ENCODE measurements around the gene SLIRP. TPM values are rescaled to one million over a fixed set of nuclear protein-coding genes. Genes with fewer than 3 reads are reported as not detected.
"Not testable (repeated sequence)": the region's sequence is repeated elsewhere in the genome, so short reads cannot be mapped to it uniquely, and the experiment has no call there.

Gene SLIRP
- total and polyA plus RNA-seq, 5 experiments from 2014 or later, result 44.8 to 244 (median 235) TPM

DNA sequence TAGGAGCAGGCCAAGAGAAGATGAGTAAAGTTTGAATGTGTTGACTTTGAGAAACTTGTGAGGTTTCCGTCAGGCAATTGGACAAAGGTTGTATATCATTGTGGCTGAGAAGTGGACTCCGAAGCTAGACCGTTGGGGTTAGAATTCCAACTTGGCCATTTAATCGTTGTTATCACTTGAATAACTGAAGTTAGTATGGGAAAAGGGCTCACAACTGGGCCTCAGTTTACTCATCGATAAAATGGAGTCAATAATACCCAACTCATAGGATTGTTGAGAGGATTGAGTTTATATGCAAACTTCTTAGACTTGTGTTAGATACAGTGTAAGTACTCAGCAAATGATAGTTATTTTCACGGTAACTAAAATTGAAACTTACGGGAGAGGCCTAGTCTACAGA, 846 bp downstream of the SLIRP start:
- POLR2A ChIA-PET, result interaction anchor here (0.6 to 1.8 kb wide), 8 partner anchors 48 to 388 kb away, joined by 3 to 6 read pairs (median 5); partner anchors contain the start of genes AHSA1, GSTZ1, POMT2 and SNW1
- Mint-ChIP-seq H3K27me3 (no peaks in the 10 kb centered on the region), H3K4me3 (peak overlapping the region; percentile 84 to 97 (median 95)), H3K27ac (peak overlapping the region; percentile 89 to 99 (median 94)), H3K4me1 (peaks cover 21 to 49% (median 42%) of the 10 kb centered on the region in 4 donors), H3K9me3 (no peaks in the 10 kb centered on the region), H3K36me3 (peaks cover 0 to 46% (median 5%) of the 10 kb centered on the region in 3 donors)
- ATAC-seq (no peak), DNase-seq (no peak)

DNA sequence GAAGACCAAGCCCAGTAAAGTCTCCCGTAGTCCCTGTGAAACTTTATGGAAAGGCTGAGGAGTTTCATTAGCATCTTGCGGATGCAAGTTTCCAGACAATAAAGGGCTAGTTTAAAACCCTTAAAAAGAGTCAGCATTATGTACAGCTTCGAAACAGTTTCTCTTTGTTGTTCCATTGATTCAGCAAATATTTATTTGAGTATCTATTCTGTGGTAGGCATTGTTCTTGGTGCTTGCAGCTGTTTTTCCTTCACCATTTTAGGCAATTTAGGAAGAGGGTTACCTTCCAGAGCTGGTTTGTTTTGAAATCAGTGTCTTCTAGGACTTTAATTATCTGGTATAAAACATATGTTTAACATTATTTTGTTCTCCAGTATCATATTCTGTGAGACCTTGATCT, 1.5 kb downstream of the SLIRP start:
- ATAC-seq (no peak), DNase-seq (no peak)
- H3K4me3 Mint-ChIP-seq, result peak overlapping the region; percentile 61 to 97 (median 94)
- no peaks in the 10 kb centered on the region for H3K27me3 Mint-ChIP-seq
- no peaks in the 10 kb centered on the region for H3K9me3 Mint-ChIP-seq
- peaks cover 21 to 49% (median 42%) of the 10 kb centered on the region in 4 donors for H3K4me1 Mint-ChIP-seq
- H3K27ac Mint-ChIP-seq, result peak overlapping the region in 8 of 10 donors; percentile 22 to 94 (median 64)
- H3K36me3 Mint-ChIP-seq, result peaks cover 0 to 46% (median 5%) of the 10 kb centered on the region in 3 donors
- POLR2A ChIA-PET, result interaction anchor here (0.5 kb wide), 1 partner anchor 804 kb away, joined by 6 read pairs; no protein-coding TSS in a partner anchor

DNA sequence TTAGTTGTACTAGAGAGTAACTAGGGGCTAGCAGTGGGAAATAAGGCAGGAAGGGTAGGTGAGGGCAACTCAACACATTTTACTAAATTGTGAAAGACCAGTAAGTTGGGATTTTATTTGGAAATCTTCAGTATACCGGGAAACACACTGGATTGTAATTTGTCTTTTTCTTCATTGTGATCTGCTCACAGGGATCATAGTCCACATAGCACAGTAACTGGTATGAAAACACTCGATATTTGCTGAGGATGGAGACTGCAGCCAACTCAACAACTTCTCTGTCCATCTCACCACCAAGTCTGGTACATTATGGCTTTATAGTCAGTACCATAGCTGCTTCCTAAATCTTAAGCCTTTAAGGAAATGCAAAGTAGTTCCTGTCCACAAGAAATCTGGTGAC, 2.5 kb downstream of the SLIRP start:
- no peak for DNase-seq

DNA sequence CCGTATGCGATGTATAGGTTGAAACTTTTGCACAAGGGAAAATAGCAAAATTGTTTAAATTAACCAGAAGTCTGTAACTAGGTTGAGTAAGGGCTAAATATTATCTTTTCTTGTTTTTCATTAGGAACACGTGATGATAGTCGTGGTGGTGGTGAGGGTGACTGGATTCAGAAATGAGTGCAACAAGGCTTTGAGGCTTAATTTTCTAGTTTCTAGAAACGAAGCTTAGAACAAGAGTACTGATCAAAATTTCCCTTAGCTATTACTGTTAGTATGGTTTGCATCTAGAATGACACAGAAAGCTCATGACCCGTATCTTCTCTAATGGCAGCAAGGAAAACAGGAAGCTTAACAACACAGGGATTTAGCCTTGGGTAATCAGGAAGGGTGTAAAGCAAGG, 7.0 kb downstream of the SLIRP start:
- POLR2A ChIA-PET, result interaction anchor here (0.5 kb wide), 1 partner anchor 12 kb away, joined by 5 read pairs; no protein-coding TSS in a partner anchor
- DNase-seq, result no peak
- ATAC-seq, result no peak
- peak overlapping the region in 6 of 10 donors; percentile 17 to 61 (median 33) for H3K27ac Mint-ChIP-seq
- no peaks in the 10 kb centered on the region for H3K27me3 Mint-ChIP-seq
- H3K4me3 Mint-ChIP-seq, result no peak overlapping the region
- H3K9me3 Mint-ChIP-seq, result no peaks in the 10 kb centered on the region
- H3K4me1 Mint-ChIP-seq, result peaks cover 9 to 16% (median 13%) of the 10 kb centered on the region in 4 donors
- H3K36me3 Mint-ChIP-seq, result peaks cover 0 to 92% (median 12%) of the 10 kb centered on the region in 3 donors

More for the DNA sequence above, 2.5 kb downstream of the SLIRP start:
- peaks cover 24 to 50% (median 45%) of the 10 kb centered on the region in 4 donors for H3K4me1 Mint-ChIP-seq
- H3K4me3 Mint-ChIP-seq, result peak overlapping the region in 4 of 10 donors; percentile 7 to 97 (median 27)
- no peaks in the 10 kb centered on the region for H3K9me3 Mint-ChIP-seq
- POLR2A ChIA-PET, result no interaction called here
- peaks cover 5 to 50% (median 7%) of the 10 kb centered on the region in 3 donors for H3K36me3 Mint-ChIP-seq
- H3K27me3 Mint-ChIP-seq, result no peaks in the 10 kb centered on the region
- ATAC-seq, result no peak
- peak overlapping the region in 6 of 10 donors; percentile 1 to 91 (median 28) for H3K27ac Mint-ChIP-seq

DNA sequence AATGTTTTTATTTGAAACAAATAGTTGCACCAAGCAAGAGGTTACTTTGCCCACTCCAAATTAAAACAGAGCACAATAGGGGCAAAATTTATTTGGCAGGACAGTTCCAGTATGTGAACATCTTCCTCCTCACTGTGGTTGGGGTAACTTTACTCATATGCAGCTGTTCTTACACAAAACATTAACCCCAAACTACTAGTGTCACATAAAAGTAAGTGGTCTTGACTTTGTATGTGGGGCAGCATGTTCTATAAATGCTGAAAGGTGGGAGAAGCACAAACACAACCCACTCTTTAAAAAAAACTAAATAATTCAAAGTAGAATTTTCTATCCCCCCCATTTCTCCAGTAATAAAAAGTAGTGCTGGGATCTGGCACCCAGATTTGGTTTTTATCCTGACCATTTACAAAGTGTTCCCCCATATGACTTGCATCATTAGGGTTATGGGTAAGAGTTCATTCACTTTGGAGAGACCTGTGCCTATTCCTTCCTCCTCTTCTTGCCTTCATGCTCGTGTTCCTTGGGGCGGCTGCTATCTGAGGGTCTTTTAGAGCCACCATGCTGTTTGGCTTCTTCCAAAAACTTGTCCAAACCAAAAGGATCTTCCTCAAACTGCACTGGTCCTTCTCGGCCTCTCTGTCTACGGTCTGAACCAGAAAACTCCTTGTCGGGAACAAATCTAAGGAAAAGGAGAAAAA, 9.9 kb downstream of the SLIRP start:
- Mint-ChIP-seq H3K4me3 (no peak overlapping the region), H3K36me3 (peaks cover 8 to 94% (median 21%) of the 10 kb centered on the region in 3 donors), H3K4me1 (peaks cover 2 to 9% (median 6%) of the 10 kb centered on the region in 4 donors), H3K9me3 (no peaks in the 10 kb centered on the region), H3K27ac (peak overlapping the region in 1 of 10 donors; percentile 15), H3K27me3 (no peaks in the 10 kb centered on the region)
- ATAC-seq, result no peak
- POLR2A ChIA-PET, result interaction anchor here (0.6 to 0.7 kb wide), 2 partner anchors 12 to 341 kb away, joined by 3 read pairs; partner anchors contain the start of genes SAMD15 and TMED8
- DNase-seq, result no peak

DNA sequence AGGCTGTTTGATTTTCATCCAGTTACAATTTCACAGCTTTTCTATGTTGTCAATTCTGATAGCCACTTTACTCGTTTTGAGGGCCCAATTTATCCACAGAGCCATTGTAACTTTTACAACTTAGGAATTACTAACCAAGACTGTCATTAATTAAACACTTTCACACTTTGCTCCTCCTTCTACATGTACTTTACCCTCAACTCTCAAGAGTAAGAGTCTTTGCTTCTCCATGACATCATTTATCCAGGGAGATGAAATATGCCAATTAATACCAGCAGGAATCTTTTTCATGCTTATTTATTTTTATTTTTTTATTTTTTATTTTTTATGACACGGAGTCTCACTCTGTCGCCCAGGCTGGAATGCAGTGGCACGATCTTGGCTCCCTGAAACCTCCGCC, 13.5 kb downstream of the SLIRP start:
- H3K9me3 Mint-ChIP-seq, result no peaks in the 10 kb centered on the region
- peak overlapping the region in 2 of 10 donors; percentile 19 to 43 for H3K27ac Mint-ChIP-seq
- POLR2A ChIA-PET, result no interaction called here
- H3K27me3 Mint-ChIP-seq, result no peaks in the 10 kb centered on the region
- ATAC-seq (no peak), DNase-seq (no peak)
- H3K36me3 Mint-ChIP-seq, result peaks cover 12 to 95% (median 16%) of the 10 kb centered on the region in 3 donors
- H3K4me1 Mint-ChIP-seq, result no peaks in the 10 kb centered on the region
- no peak overlapping the region for H3K4me3 Mint-ChIP-seq

DNA sequence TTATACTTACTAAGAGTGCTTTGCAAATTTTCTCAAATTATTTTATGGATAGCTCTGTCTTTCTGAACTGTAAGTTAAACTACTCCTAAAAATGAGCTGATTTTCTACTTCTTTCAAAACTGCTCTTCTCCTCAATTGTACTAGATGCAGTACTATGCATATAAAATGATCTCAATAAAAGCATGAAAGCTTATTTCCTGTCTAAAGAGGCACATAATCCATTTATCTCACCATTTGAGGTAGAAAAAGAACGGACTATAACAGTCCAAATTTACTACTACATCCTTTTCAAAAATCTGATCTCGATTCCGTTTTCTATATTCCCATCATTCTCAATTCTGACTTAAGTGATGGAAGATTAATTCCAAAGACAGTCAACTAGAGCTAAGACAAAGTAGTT, 14.4 kb downstream of the SLIRP start:
- H3K27me3 Mint-ChIP-seq, result no peaks in the 10 kb centered on the region
- ATAC-seq, result no peak
- POLR2A ChIA-PET, result no interaction called here
- H3K4me1 Mint-ChIP-seq, result peaks cover 0 to 1% (median 0%) of the 10 kb centered on the region in 4 donors
- no peak overlapping the region for H3K4me3 Mint-ChIP-seq
- H3K9me3 Mint-ChIP-seq, result no peaks in the 10 kb centered on the region
- H3K36me3 Mint-ChIP-seq, result peaks cover 12 to 95% (median 17%) of the 10 kb centered on the region in 3 donors
- DNase-seq, result no peak
- H3K27ac Mint-ChIP-seq, result peak overlapping the region in 2 of 10 donors; percentile 2 to 65

DNA sequence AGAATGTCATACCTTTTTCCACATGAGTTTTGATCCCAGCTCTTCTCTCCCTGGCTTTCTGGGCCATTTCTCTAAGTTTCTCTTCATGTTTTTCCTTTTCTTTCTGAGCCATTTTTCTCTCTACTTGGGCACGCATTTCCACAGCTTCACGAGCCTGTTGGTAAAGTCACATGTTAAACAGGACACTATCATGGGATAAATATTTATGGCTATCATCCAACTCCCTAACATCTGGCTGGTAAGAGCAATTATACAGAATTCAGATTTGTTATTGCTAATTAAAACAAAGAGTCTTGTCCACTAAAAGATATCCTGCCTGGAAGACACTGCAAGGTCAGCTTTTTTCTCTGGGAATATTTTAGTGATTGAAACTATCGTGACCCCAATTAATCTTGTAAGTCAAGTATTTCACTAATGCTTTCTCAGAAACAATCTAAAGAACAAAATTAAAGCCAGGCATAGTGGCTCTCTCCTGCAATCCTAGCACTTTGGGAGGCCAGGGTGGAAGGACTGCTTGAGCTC, 23.1 kb downstream of the SLIRP start:
- no peaks in the 10 kb centered on the region for H3K27me3 Mint-ChIP-seq
- DNase-seq (no peak), ATAC-seq (no peak)
- peaks cover 9 to 99% (median 29%) of the 10 kb centered on the region in 3 donors for H3K36me3 Mint-ChIP-seq
- H3K27ac Mint-ChIP-seq, result peak overlapping the region in 7 of 10 donors; percentile 6 to 83 (median 70)
- H3K9me3 Mint-ChIP-seq, result no peaks in the 10 kb centered on the region
- H3K4me1 Mint-ChIP-seq, result peaks cover 0 to 7% (median 4%) of the 10 kb centered on the region in 4 donors
- H3K4me3 Mint-ChIP-seq, result no peak overlapping the region
- POLR2A ChIA-PET, result no interaction called here

DNA sequence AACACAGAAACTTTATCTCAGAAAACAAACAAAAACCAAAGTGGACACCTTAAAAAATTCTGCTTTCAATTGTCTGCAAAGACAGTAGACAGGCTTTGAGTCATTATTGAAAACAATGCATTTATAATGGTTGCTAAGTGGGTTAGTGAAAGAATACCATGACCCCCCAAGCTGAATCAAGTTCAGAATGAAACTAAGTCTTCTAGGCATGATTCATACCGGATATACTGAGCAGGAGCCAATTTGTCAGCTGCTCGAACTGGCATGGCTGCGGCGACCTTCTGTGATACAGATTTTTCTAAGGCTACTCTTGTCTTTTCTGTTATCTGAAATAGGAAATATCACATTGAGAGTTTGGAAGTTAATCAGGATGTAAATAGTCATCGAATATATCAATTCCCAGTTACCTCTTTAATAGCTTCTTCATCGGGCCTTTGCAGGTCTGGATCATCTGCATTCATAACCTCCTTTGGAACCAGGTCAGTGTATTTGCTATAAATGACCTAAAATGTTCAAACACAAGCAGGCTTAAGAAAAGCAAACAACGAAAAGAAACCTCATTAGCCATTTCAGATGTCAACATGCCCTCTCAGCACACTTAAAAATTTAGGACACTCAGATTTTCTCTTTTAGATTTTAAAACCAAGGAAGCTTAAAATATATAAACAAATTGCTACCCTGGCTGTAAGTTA, 30.8 kb downstream of the SLIRP start:
- peaks cover 3 to 91% (median 16%) of the 10 kb centered on the region in 3 donors for H3K36me3 Mint-ChIP-seq
- peaks cover 8 to 27% (median 19%) of the 10 kb centered on the region in 4 donors for H3K4me1 Mint-ChIP-seq
- H3K27me3 Mint-ChIP-seq, result no peaks in the 10 kb centered on the region
- H3K9me3 Mint-ChIP-seq, result no peaks in the 10 kb centered on the region
- ATAC-seq (no peak), DNase-seq (no peak)
- POLR2A ChIA-PET, result no interaction called here
- peak overlapping the region in 1 of 10 donors; percentile 9 for H3K4me3 Mint-ChIP-seq
- peak overlapping the region in 3 of 10 donors; percentile 7 to 70 (median 61) for H3K27ac Mint-ChIP-seq

DNA sequence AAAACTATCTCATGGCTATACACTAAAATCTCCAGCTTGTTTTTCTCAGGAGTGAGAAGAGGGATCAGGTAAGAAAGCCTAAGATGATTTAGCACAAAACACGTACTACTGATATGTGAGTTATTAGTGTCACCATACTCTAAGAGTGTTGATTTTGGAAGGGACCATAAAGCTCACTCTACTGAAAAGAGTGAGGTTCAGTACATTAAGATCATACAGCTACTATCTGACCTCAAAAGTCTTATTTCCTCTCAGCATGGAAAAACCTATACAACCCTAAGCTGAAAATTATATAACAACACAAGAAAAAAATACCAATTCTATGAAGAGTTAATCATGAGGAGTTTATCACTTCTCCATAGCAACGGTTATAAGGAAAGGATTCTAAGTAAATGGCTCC, 33.5 kb downstream of the SLIRP start:
- Mint-ChIP-seq H3K4me1 (peaks cover 15 to 42% (median 29%) of the 10 kb centered on the region in 4 donors), H3K36me3 (peaks cover 8 to 89% (median 8%) of the 10 kb centered on the region in 3 donors), H3K27ac (peak overlapping the region in 5 of 10 donors; percentile 46 to 74 (median 47)), H3K4me3 (no peak overlapping the region), H3K27me3 (no peaks in the 10 kb centered on the region), H3K9me3 (no peaks in the 10 kb centered on the region)
- POLR2A ChIA-PET, result no interaction called here
- DNase-seq (no peak), ATAC-seq (no peak)

DNA sequence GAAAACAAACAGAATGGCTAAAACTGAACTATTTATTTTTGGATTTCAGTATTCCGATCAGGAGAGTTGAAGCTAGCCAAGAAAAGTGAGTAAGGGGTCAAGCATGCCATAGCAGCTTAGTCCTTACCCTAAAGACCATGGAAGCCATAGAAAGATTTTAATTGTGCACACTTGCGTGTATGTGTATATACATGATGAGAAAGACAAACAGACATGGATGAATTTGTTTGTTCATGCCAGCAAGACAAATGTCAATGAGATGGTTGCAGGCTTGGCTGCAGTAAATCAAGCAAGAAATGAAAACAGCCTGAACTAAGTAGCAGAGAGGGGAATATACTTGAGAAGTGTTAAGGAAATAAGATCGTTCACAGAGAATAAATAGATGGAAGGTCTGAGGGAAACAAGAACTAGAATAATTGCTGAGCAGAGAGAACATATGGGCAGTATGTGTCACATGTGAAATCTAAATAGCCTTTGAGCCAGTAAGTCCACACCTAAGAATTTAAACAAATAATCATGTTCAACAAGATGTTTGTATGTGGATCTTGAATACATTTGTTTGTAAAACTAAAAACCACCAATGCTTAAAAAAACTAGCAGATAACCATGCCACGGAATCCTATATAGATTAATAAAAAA, 38.3 kb downstream of the SLIRP start:
- no peak for ATAC-seq
- H3K4me1 Mint-ChIP-seq, result peaks cover 13 to 41% (median 25%) of the 10 kb centered on the region in 4 donors
- no peaks in the 10 kb centered on the region for H3K27me3 Mint-ChIP-seq
- H3K27ac Mint-ChIP-seq, result peak overlapping the region in 1 of 10 donors; percentile 27
- POLR2A ChIA-PET, result no interaction called here
- H3K4me3 Mint-ChIP-seq, result no peak overlapping the region
- no peak for DNase-seq
- H3K9me3 Mint-ChIP-seq, result no peaks in the 10 kb centered on the region
- H3K36me3 Mint-ChIP-seq, result peaks cover 14 to 90% (median 24%) of the 10 kb centered on the region in 3 donors

DNA sequence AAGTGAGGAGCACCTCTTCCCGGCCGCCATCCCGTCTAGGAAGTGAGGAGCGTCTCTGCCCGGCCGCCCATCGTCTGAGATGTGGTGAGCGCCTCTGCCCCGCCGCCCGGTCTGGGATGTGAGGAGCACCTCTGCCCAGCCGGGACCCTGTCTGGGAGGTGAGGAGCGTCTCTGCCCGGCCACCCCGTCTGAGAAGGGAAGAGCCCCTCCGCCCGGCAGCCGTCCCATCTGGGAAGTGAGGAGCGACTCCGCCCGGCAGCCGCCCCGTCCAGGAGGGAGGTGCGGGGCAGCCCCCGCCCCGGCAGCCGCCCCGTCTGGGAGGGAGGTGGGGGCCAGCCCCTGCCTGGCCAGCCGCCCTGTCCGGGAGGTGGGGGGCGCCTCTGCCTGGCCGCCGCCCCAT, 39.5 kb downstream of the SLIRP start:
- not testable (repeated sequence) for ATAC-seq, DNase-seq
- H3K4me1 Mint-ChIP-seq, result peaks cover 8 to 37% (median 21%) of the 10 kb centered on the region in 4 donors

More for the DNA sequence above, 39.5 kb downstream of the SLIRP start:
- POLR2A ChIA-PET, H3K27ac Mint-ChIP-seq, H3K4me3 Mint-ChIP-seq, H3K9me3 Mint-ChIP-seq, H3K27me3 Mint-ChIP-seq: not testable (repeated sequence)
- peaks cover 14 to 88% (median 24%) of the 10 kb centered on the region in 3 donors for H3K36me3 Mint-ChIP-seq
